Gastrocnemius medialis (tissue), 4 donors: Measurements from ENCODE around the gene C3orf33.

ENCODE experiments used
- CTCF ChIP-seq, 5 experiments: fragments of 450-650 bp in 3 of 5; fragments of 200-600 bp in 2 of 5; sonication (generic) in 2 of 5; IDR thresholded peaks in 4 of 5; conservative IDR thresholded peaks in 1 of 5; 1 replicate in 4 of 5; 2 replicates in 1 of 5; pipeline ENCODE4 v1.5.1; 2016 to 2019; ENCODE audit warnings: antibody characterized with exemption in 5 of 5, mild to moderate bottlenecking in 3 of 5, moderate library complexity in 3 of 5
- POLR2A ChIP-seq, 2 donors: fragments of 450-650 bp; IDR thresholded peaks; one replicate each; pipeline ENCODE4 v1.6.1; 2017; ENCODE audit warnings: antibody characterized with exemption in 2 of 2, mild to moderate bottlenecking in 2 of 2, moderate library complexity in 2 of 2

DNA sequence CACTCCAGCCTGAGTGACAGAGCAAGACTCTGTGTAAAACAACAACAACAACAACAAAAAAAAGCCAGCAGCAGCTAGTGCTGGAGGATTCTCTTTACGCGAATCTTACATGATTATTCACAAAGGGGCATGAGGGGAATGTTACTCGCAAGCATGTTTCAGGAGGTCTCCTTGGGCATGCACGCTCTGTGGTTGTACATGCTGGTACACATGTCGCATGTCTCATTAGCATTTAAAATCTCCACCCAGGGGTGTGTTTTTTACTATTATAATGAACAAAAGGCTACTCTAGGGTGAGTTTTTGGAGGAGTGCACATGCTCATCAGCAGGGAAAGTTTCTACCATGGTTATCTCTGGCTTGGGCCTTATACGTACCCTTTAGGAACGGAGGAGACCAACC, 48.5 kb downstream of the C3orf33 start:
- TF ChIP-seq CTCF (IDR thresholded peaks at IDR 0.05 in 4 of 5, conservative IDR thresholded peaks at IDR 0.05 in 1 of 5) = no peak
- no peak for TF ChIP-seq POLR2A (IDR thresholded peaks at IDR 0.05)
